Measurements from ENCODE around the gene SPACA5. TPM values are rescaled to one million over a fixed set of nuclear protein-coding genes. Genes with fewer than 3 reads are reported as not detected.

Gene SPACA5
- total and polyA plus RNA-seq, 2 donors from 2014 or later, result not detected

DNA sequence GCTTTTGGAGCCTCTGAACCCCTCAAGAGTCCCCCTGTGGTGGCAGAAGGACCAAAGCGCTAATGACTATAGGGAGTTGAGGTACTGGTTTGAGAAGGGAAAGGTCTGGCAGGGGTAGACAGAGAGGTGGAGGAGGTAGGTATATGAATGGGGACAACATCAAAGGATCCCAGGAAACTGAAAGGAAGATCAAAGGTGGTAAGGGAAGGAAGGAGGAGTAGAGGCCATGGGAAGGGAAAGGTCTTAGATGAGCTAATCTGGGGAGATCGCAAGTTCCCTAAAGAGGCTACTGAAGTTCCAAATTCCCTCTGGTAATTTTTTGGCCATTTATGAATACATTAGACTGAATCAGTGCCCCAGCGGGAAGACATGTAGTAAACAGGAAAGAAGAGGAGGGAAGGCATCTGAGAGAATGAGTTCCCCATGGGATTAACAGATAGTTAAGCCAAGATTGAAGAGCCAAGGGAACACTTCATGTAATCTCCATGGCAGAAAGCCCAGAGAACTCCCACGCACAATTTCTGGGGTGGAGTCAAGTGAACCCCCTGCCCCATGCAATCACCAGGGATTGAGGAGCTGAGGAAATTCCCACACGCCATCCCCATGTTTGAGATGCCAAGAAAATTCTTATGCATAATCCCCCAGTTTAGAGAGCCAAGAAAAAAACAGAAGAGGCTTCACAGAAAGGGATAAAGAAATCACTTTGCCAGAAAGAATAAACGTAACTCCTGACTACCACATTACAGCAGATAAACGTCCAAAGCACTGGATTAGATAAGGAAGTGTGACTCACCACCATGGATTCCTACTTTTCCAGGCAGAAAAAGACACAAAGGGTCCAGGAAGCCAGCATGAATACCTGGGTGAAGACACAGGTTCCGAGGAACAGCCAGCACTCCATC, 38.9 kb downstream of the SPACA5 start:
- Histone ChIP-seq H3K4me3 (ENCODE audit: low read length in 3 of 3) (no peak overlapping the region), H3K36me3 (ENCODE audit: control insufficient read depth in 2 of 3, insufficient read depth in 3 of 3, low read length in 3 of 3) (no peaks in the 10 kb centered on the region), H3K4me1 (ENCODE audit: control insufficient read depth in 2 of 3, insufficient read depth in 2 of 3, low read depth in 1 of 3, low read length in 3 of 3) (no peaks in the 10 kb centered on the region), H3K27ac (ENCODE audit: low read depth in 2 of 2, low read length in 2 of 2) (peak overlapping the region in 1 of 2 donors; percentile 54), H3K9ac (ENCODE audit: low read length in 3 of 3) (no peak overlapping the region), H3K9me3 (ENCODE audit: control insufficient read depth in 2 of 3, insufficient read depth in 1 of 3, low read length in 3 of 3) (no peaks in the 10 kb centered on the region), H3K27me3 (ENCODE audit: control insufficient read depth, insufficient read depth, low read length) (no peaks in the 10 kb centered on the region)
- no peak for DNase-seq
- TF ChIP-seq CTCF (IDR thresholded peaks at IDR 0.05; ENCODE audit: borderline replicate concordance, extremely low read depth, insufficient read depth), result no peak
- no peak for FAIRE-seq
- intact Hi-C loops (cut with DNase I), result no loop called here

DNA sequence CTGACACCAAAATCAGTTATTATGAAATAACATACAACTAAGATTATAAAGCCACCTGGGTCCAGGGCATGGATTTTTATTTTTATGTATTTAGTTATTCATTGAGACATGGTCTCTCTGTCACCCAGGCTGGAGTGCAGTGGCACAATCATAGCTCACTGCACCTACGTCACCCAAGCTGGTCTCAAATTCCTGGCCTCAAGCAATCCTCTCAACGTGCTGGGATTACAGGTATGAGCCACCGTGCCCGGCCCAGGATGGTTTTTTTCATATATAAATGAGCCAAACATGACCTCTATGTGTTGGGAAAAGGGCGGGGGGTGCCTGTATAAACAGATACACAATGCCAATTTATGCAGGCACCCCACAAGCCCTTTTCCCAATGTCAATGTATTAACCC, 40.1 kb downstream of the SPACA5 start:
- TF ChIP-seq CTCF (IDR thresholded peaks at IDR 0.05; ENCODE audit: borderline replicate concordance, extremely low read depth, insufficient read depth), result no peak
- Histone ChIP-seq H3K4me1 (ENCODE audit: control insufficient read depth in 2 of 3, insufficient read depth in 2 of 3, low read depth in 1 of 3, low read length in 3 of 3) (no peaks in the 10 kb centered on the region), H3K4me3 (ENCODE audit: low read length in 3 of 3) (no peak overlapping the region), H3K36me3 (ENCODE audit: control insufficient read depth in 2 of 3, insufficient read depth in 3 of 3, low read length in 3 of 3) (no peaks in the 10 kb centered on the region), H3K27ac (ENCODE audit: low read depth in 2 of 2, low read length in 2 of 2) (no peak overlapping the region), H3K9me3 (ENCODE audit: control insufficient read depth in 2 of 3, insufficient read depth in 1 of 3, low read length in 3 of 3) (no peaks in the 10 kb centered on the region), H3K27me3 (ENCODE audit: control insufficient read depth, insufficient read depth, low read length) (no peaks in the 10 kb centered on the region), H3K9ac (ENCODE audit: low read length in 3 of 3) (no peak overlapping the region)
- intact Hi-C loops (cut with DNase I), result no loop called here
- FAIRE-seq, result no peak
- DNase-seq, result no peak

DNA sequence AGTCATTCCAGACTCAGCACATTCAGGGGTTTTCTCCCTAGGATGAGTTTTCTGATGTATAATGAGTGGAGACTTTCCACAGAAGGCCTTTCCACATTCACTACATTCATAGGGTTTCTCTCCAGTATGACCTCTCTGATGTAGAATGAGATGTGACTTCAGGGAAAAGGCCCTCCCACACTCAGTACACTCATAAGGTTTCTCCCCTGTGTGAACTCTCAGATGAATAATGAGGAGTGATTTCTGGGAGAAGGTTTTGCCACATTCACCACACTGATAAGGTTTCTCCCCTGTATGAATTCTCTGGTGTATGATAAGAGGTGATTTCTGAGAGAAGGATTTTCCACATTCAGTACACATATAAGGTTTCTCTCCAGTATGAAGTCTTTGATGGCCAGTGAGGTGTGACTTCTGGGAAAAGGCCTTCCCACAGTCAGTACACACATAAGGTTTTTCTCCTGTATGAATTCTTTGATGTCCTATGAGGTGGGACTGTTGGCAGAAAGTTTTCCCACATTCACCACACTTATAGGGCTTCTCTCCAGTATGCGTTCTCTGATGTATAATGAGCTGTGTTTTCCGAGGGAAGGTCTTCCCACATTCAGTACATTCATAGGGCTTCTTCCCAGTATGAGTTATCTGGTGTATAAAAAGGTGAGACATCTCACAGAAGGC, 52.0 kb downstream of the SPACA5 start:
- H3K9ac ChIP-seq (ENCODE audit: low read length in 3 of 3), result no peak overlapping the region
- no peak for TF ChIP-seq CTCF (IDR thresholded peaks at IDR 0.05; ENCODE audit: borderline replicate concordance, extremely low read depth, insufficient read depth)

More for the DNA sequence above, 52.0 kb downstream of the SPACA5 start:
- no peak for DNase-seq
- H3K4me3 ChIP-seq (ENCODE audit: low read length in 3 of 3), result no peak overlapping the region
- FAIRE-seq, result no peak
- no peaks in the 10 kb centered on the region for H3K4me1 ChIP-seq (ENCODE audit: control insufficient read depth in 2 of 3, insufficient read depth in 2 of 3, low read depth in 1 of 3, low read length in 3 of 3)
- intact Hi-C loops (cut with DNase I), result no loop called here
- no peaks in the 10 kb centered on the region for H3K27me3 ChIP-seq (ENCODE audit: control insufficient read depth, insufficient read depth, low read length)
- H3K9me3 ChIP-seq (ENCODE audit: control insufficient read depth in 2 of 3, insufficient read depth in 1 of 3, low read length in 3 of 3), result peaks cover 0 to 3% (median 0%) of the 10 kb centered on the region in 3 donors
- H3K27ac ChIP-seq (ENCODE audit: low read depth in 2 of 2, low read length in 2 of 2), result no peak overlapping the region
- H3K36me3 ChIP-seq (ENCODE audit: control insufficient read depth in 2 of 3, insufficient read depth in 3 of 3, low read length in 3 of 3), result peaks cover 0 to 6% (median 0%) of the 10 kb centered on the region in 3 donors

Measured in kidney (tissue), 14 donors.